GM12864 (cell line): ENCODE data around the gene HYAL3.
A peak's percentile ranks its signal among the peaks of the same experiment; 100 is the strongest.
"Not testable (repeated sequence)": the region's sequence is repeated elsewhere in the genome, so short reads cannot be mapped to it uniquely, and the experiment has no call there.

Experiments
- DNase-seq: peaks from one replicate; pipeline ENCODE4 v3.0.0-alpha.2; 2011; ENCODE audit warnings: low read depth
- H3K4me3 ChIP-seq: 2 replicates; pipeline ENCODE4 v1.5.1; 2011; ENCODE audit warnings: mild to moderate bottlenecking, low read depth, low read length, control low read depth
- CTCF ChIP-seq: IDR thresholded peaks from 2 replicates; pipeline ENCODE4 v1.5.1; 2011; ENCODE audit warnings: low read depth, mild to moderate bottlenecking, moderate library complexity, low read length, control low read depth, inconsistent platforms; ENCODE audit errors: missing control alignments

Gene HYAL3

DNA sequence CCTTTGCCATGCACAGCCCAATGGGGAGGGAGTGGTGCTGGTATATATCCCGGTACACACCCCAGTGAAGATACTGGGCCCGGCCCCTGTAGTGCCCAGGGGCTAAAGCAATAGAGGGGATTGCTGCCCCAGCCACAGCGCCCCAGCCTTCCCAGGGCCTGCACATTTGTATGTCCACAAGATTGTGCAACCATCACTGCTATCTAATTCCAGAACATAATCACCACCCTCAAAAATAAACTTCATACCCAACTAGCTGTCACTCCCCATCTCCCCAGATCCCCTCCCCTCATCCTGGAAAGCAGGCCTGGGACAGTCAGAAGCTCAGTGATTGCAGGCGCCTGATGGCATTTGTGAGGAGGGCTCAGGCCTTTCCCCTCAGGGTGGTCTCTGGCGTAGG lies 49.7 kb downstream of the HYAL3 start:
- H3K4me3 ChIP-seq, result no peak overlapping the region
- TF ChIP-seq CTCF, result no peak
- DNase-seq, result no peak

DNA sequence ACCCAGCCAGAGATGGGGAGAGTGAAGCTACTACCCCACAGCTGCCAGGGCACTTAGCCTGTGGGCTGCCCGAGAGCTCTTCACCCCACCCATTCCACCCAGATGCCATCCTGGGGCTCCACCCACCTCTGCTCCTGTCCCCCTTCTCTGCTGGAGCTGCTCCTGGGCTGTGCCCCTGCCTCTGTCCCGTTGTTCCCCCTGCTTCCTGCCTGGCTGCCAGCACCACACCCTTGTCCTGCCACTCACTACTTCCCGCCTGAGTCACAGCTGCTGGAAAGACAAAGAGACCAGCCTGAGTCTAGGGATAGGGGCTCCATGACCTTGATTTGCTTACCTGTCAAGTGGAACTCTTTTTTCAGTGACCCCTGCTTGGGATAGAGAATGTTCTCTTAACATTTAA lies 50.8 kb downstream of the HYAL3 start:
- no peak for DNase-seq
- TF ChIP-seq CTCF, result no peak
- H3K4me3 ChIP-seq, result no peak overlapping the region

DNA sequence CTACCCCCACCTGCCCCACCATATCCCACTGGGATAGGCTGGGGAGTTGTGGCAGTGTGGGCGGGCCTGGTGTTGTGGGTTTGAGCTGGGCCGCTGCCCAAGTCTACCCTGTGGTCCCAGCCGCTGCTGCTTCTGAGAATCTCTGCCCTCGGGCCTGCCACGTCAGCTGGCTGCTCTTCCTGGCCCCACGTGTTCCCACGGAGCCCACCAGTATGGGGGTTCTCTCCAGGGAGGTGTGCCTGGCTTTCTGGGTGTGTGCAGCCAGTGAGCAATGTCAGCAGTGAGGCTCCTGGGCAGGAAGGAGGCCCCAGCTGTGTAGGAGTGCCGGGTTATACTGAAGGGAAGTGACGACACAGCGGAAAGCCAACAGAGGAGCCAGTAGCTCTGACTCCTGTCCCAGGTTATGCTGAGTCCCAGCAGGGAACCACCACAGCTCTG lies 52.7 kb downstream of the HYAL3 start:
- TF ChIP-seq CTCF, result no peak
- H3K4me3 ChIP-seq, result peak overlapping the region; percentile 43
- DNase-seq, result no peak

GRCh38 chr3:50245831-50246516 lies 53.2 kb downstream of the HYAL3 start:
- TF ChIP-seq CTCF, result peak; percentile 96

DNA sequence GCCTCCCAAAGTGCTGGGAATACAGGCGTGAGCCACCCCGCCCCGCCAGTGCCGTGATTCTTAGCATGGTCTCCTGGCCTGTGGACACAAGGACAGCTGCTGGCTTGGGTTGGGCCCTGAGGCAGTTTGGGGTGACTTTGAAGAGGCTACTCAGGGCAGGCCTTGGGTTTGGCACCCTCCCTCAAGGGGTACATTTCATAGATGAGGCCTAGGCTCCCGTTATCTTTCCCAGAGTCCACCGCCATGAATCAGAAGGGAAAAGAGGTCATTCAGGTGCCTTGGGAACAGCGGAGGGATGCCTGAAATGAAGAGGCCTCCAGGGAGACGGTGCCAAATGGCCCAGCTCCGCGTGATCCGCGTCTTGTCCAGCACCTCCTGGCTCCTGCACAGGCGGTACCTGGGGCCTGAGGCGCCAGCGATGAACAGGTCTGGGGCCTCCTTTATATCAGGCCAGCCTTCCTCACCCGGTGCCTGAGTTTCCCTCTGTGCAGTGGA lies 53.9 kb downstream of the HYAL3 start:
- H3K4me3 ChIP-seq, result no peak overlapping the region; the same call in 1 of the 2 replicates
- DNase-seq, result no peak
- no peak for TF ChIP-seq CTCF

More at GRCh38 chr3:50245831-50246516, 53.2 kb downstream of the HYAL3 start:
- peak overlapping the region; percentile 43 for H3K4me3 ChIP-seq
- peak; percentile 37 for DNase-seq

GRCh38 chr3:50244813-50245212 lies 54.4 kb downstream of the HYAL3 start:
- DNase-seq, H3K4me3 ChIP-seq: not testable (repeated sequence)

- TF ChIP-seq CTCF, result no peak
- H3K4me3 ChIP-seq, result no peak overlapping the region
- no peak for DNase-seq
These were observed 55.7 kb downstream of the HYAL3 start for GRCh38 chr3:50243543-50243895.
